ENCODE measurements around the gene FAP.

Gene FAP

GRCh38 chr2:162182395-162182794, 60.9 kb downstream of the FAP start:
- Mint-ChIP-seq H3K36me3 (no peaks in the 10 kb centered on the region), H3K27me3 (peaks cover 2% of the 10 kb centered on the region), H3K9me3 (no peaks in the 10 kb centered on the region), H3K27ac (no peak overlapping the region), H3K4me3 (no peak overlapping the region), H3K4me1 (no peaks in the 10 kb centered on the region)

- Mint-ChIP-seq H3K27me3 (peaks cover 6% of the 10 kb centered on the region), H3K36me3 (no peaks in the 10 kb centered on the region), H3K9me3 (no peaks in the 10 kb centered on the region), H3K27ac (no peak overlapping the region), H3K4me1 (no peaks in the 10 kb centered on the region), H3K4me3 (no peak overlapping the region)
Measured at GRCh38 chr2:162177301-162177700, 65.9 kb downstream of the FAP start.

GRCh38 chr2:162175714-162176113, 67.5 kb downstream of the FAP start:
- no peaks in the 10 kb centered on the region for H3K36me3 Mint-ChIP-seq
- no peak overlapping the region for H3K4me3 Mint-ChIP-seq
- H3K9me3 Mint-ChIP-seq, result no peaks in the 10 kb centered on the region
- no peaks in the 10 kb centered on the region for H3K4me1 Mint-ChIP-seq
- peaks cover 6% of the 10 kb centered on the region for H3K27me3 Mint-ChIP-seq
- no peak overlapping the region for H3K27ac Mint-ChIP-seq

- Mint-ChIP-seq H3K4me1 (no peaks in the 10 kb centered on the region), H3K9me3 (no peaks in the 10 kb centered on the region), H3K27me3 (peaks cover 4% of the 10 kb centered on the region), H3K4me3 (no peak overlapping the region), H3K36me3 (no peaks in the 10 kb centered on the region), H3K27ac (no peak overlapping the region)
Measured at GRCh38 chr2:162174746-162175145, 68.5 kb downstream of the FAP start.

GRCh38 chr2:162172802-162173370, 70.4 kb downstream of the FAP start:
- Mint-ChIP-seq H3K27me3 (peaks cover 4% of the 10 kb centered on the region), H3K36me3 (no peaks in the 10 kb centered on the region), H3K9me3 (no peaks in the 10 kb centered on the region), H3K4me1 (no peaks in the 10 kb centered on the region), H3K4me3 (no peak overlapping the region), H3K27ac (no peak overlapping the region)

- peaks cover 6% of the 10 kb centered on the region for H3K27me3 Mint-ChIP-seq
- H3K27ac Mint-ChIP-seq, result no peak overlapping the region
- H3K9me3 Mint-ChIP-seq, result no peaks in the 10 kb centered on the region
- no peak overlapping the region for H3K4me3 Mint-ChIP-seq
- no peaks in the 10 kb centered on the region for H3K36me3 Mint-ChIP-seq
- H3K4me1 Mint-ChIP-seq, result no peaks in the 10 kb centered on the region
Measured at GRCh38 chr2:162166745-162167144, 76.5 kb downstream of the FAP start.

- no peaks in the 10 kb centered on the region for H3K36me3 Mint-ChIP-seq
- H3K4me1 Mint-ChIP-seq, result no peaks in the 10 kb centered on the region
- H3K4me3 Mint-ChIP-seq, result no peak overlapping the region
- no peak overlapping the region for H3K27ac Mint-ChIP-seq
- no peaks in the 10 kb centered on the region for H3K9me3 Mint-ChIP-seq
- H3K27me3 Mint-ChIP-seq, result peaks cover 6% of the 10 kb centered on the region
Measured at GRCh38 chr2:162166174-162166573, 77.1 kb downstream of the FAP start.

- no peaks in the 10 kb centered on the region for H3K4me1 Mint-ChIP-seq
- H3K27me3 Mint-ChIP-seq, result peaks cover 12% of the 10 kb centered on the region
- no peak overlapping the region for H3K4me3 Mint-ChIP-seq
- H3K9me3 Mint-ChIP-seq, result no peaks in the 10 kb centered on the region
- H3K27ac Mint-ChIP-seq, result no peak overlapping the region
- H3K36me3 Mint-ChIP-seq, result no peaks in the 10 kb centered on the region
Measured at GRCh38 chr2:162164802-162165201, 78.4 kb downstream of the FAP start.

GRCh38 chr2:162159446-162159845, 83.8 kb downstream of the FAP start:
- no peak overlapping the region for H3K4me3 Mint-ChIP-seq

GRCh38 chr2:162156149-162156548, 87.1 kb downstream of the FAP start:
- peaks cover 7% of the 10 kb centered on the region for H3K4me1 Mint-ChIP-seq
- peaks cover 30% of the 10 kb centered on the region for H3K27me3 Mint-ChIP-seq
- no peak overlapping the region for H3K27ac Mint-ChIP-seq
- H3K9me3 Mint-ChIP-seq, result no peaks in the 10 kb centered on the region
- H3K36me3 Mint-ChIP-seq, result no peaks in the 10 kb centered on the region
- no peak overlapping the region for H3K4me3 Mint-ChIP-seq

More at GRCh38 chr2:162159446-162159845, 83.8 kb downstream of the FAP start:
- Mint-ChIP-seq H3K4me1 (no peaks in the 10 kb centered on the region), H3K27me3 (peaks cover 20% of the 10 kb centered on the region), H3K27ac (no peak overlapping the region), H3K36me3 (no peaks in the 10 kb centered on the region), H3K9me3 (no peaks in the 10 kb centered on the region)

GRCh38 chr2:162155093-162155492, 88.2 kb downstream of the FAP start:
- no peaks in the 10 kb centered on the region for H3K9me3 Mint-ChIP-seq
- no peak overlapping the region for H3K27ac Mint-ChIP-seq
- H3K4me1 Mint-ChIP-seq, result peaks cover 7% of the 10 kb centered on the region
- peaks cover 28% of the 10 kb centered on the region for H3K27me3 Mint-ChIP-seq
- H3K36me3 Mint-ChIP-seq, result no peaks in the 10 kb centered on the region
- no peak overlapping the region for H3K4me3 Mint-ChIP-seq

- Mint-ChIP-seq H3K9me3 (no peaks in the 10 kb centered on the region), H3K27ac (no peak overlapping the region), H3K27me3 (peaks cover 29% of the 10 kb centered on the region), H3K4me3 (no peak overlapping the region), H3K36me3 (no peaks in the 10 kb centered on the region), H3K4me1 (peaks cover 7% of the 10 kb centered on the region)
Measured at GRCh38 chr2:162153608-162154224, 89.5 kb downstream of the FAP start.

GRCh38 chr2:162152147-162152546, 91.1 kb downstream of the FAP start, which contains the start of gene GCG:
GCG (minus strand) TSS chr2:162152247; CDS start chr2:162149178, 3,069 bp downstream.
- H3K27me3 Mint-ChIP-seq, result peaks cover 35% of the 10 kb centered on the region
- H3K4me3 Mint-ChIP-seq, result no peak within 1 kb of the TSS
- H3K4me1 Mint-ChIP-seq, result peaks cover 7% of the 10 kb centered on the region
- H3K9me3 Mint-ChIP-seq, result no peaks in the 10 kb centered on the region
- H3K36me3 Mint-ChIP-seq, result no peaks in the 10 kb centered on the region
- H3K27ac Mint-ChIP-seq, result no peak within 1 kb of the TSS

- Mint-ChIP-seq H3K27me3 (peaks cover 40% of the 10 kb centered on the region), H3K27ac (no peak overlapping the region), H3K36me3 (no peaks in the 10 kb centered on the region), H3K9me3 (no peaks in the 10 kb centered on the region), H3K4me1 (peaks cover 7% of the 10 kb centered on the region), H3K4me3 (no peak overlapping the region)
Measured at GRCh38 chr2:162149940-162150339, 93.3 kb downstream of the FAP start.

GRCh38 chr2:162149466-162149865, 93.8 kb downstream of the FAP start:
- Mint-ChIP-seq H3K4me3 (no peak overlapping the region), H3K27me3 (peaks cover 38% of the 10 kb centered on the region), H3K27ac (no peak overlapping the region), H3K4me1 (peaks cover 7% of the 10 kb centered on the region), H3K36me3 (no peaks in the 10 kb centered on the region), H3K9me3 (no peaks in the 10 kb centered on the region)

GRCh38 chr2:162148956-162149355, 94.3 kb downstream of the FAP start:
- H3K36me3 Mint-ChIP-seq, result no peaks in the 10 kb centered on the region
- H3K4me1 Mint-ChIP-seq, result peaks cover 4% of the 10 kb centered on the region
- H3K4me3 Mint-ChIP-seq, result no peak overlapping the region
- no peaks in the 10 kb centered on the region for H3K9me3 Mint-ChIP-seq
- H3K27me3 Mint-ChIP-seq, result peaks cover 36% of the 10 kb centered on the region
- no peak overlapping the region for H3K27ac Mint-ChIP-seq

GRCh38 chr2:162143969-162144368, 99.3 kb downstream of the FAP start:
- Mint-ChIP-seq H3K27me3 (peaks cover 20% of the 10 kb centered on the region), H3K4me3 (no peak overlapping the region), H3K27ac (no peak overlapping the region), H3K9me3 (no peaks in the 10 kb centered on the region), H3K4me1 (no peaks in the 10 kb centered on the region), H3K36me3 (no peaks in the 10 kb centered on the region)

All from activated naive CD4-positive, alpha-beta T cell treated with anti-CD3 and anti-CD28 coated beads, Interleukin-2, amount 50 U/mL, for 24 hours (primary cell).